GM18498 (cell line): ENCODE data around the gene RPS6KA2.

ENCODE experiments used
- ATAC-seq: cut with Tn5 transposase; IDR thresholded peaks from one replicate; pipeline ENCODE4 v1.9.1; 2021; ENCODE audit warnings: mild to moderate bottlenecking, moderate library complexity; ENCODE audit not compliant: unreplicated experiment

Gene RPS6KA2

GRCh38 chr6:166436195-166437139, 190.6 kb downstream of the RPS6KA2 start:
- no peak for ATAC-seq

GRCh38 chr6:166435574-166435973, 191.5 kb downstream of the RPS6KA2 start:
- no peak for ATAC-seq

GRCh38 chr6:166434336-166434735, 192.7 kb downstream of the RPS6KA2 start:
- ATAC-seq, result no peak

- no peak for ATAC-seq
Measured at GRCh38 chr6:166433096-166433495, 194.0 kb downstream of the RPS6KA2 start.

- no peak for ATAC-seq
Measured at GRCh38 chr6:166430269-166430668, 196.8 kb downstream of the RPS6KA2 start.

- ATAC-seq, result no peak
Measured at GRCh38 chr6:166424431-166424830, 202.6 kb downstream of the RPS6KA2 start.

GRCh38 chr6:166423781-166424180, 203.3 kb downstream of the RPS6KA2 start:
- no peak for ATAC-seq

- ATAC-seq, result no peak
Measured at GRCh38 chr6:166423051-166423745, 203.9 kb downstream of the RPS6KA2 start.

GRCh38 chr6:166422201-166422940, 204.7 kb downstream of the RPS6KA2 start:
- ATAC-seq, result no peak

- ATAC-seq, result no peak
Measured at GRCh38 chr6:166420351-166420750, 206.7 kb downstream of the RPS6KA2 start.

GRCh38 chr6:166419717-166420116, 207.3 kb downstream of the RPS6KA2 start:
- ATAC-seq, result peak; percentile 18

GRCh38 chr6:166419286-166419685, 207.8 kb downstream of the RPS6KA2 start:
- ATAC-seq, result peak; percentile 96

- no peak for ATAC-seq
Measured at GRCh38 chr6:166418691-166419143, 208.3 kb downstream of the RPS6KA2 start.

GRCh38 chr6:166417285-166417691, 209.8 kb downstream of the RPS6KA2 start:
- ATAC-seq, result peak; percentile 63

GRCh38 chr6:166415833-166416347, 211.2 kb downstream of the RPS6KA2 start:
- ATAC-seq, result no peak

GRCh38 chr6:166415306-166415705, 211.7 kb downstream of the RPS6KA2 start:
- no peak for ATAC-seq

- ATAC-seq, result no peak
Measured at GRCh38 chr6:166413491-166413951, 213.5 kb downstream of the RPS6KA2 start.

GRCh38 chr6:166412911-166413384, 214.1 kb downstream of the RPS6KA2 start:
- ATAC-seq, result no peak

GRCh38 chr6:166412156-166412910, 214.7 kb downstream of the RPS6KA2 start:
- ATAC-seq, result no peak

- ATAC-seq, result no peak
Measured at GRCh38 chr6:166411721-166412151, 215.3 kb downstream of the RPS6KA2 start.
